Fibroblast of lung (primary cell): ENCODE measurements around the gene LTC4S.

ENCODE experiments used
- EZH2 ChIP-seq: IDR thresholded peaks from 2 replicates; pipeline ENCODE4 v1.5.1; 2012; ENCODE audit warnings: low read length, control low read depth, mild to moderate bottlenecking; ENCODE audit errors: missing control alignments
- TF ChIP-seq, protein P1 (sequence below), 2 donors: IDR thresholded peaks in 1 of 2; conservative IDR thresholded peaks in 1 of 2; 1 replicate in 1 of 2; 2 replicates in 1 of 2; pipeline ENCODE4 v1.5.1; 2011 to 2012; ENCODE audit warnings: low read length in 2 of 2, control low read depth in 1 of 2, inconsistent platforms in 1 of 2, low read depth in 1 of 2, mild to moderate bottlenecking in 1 of 2

DNA sequence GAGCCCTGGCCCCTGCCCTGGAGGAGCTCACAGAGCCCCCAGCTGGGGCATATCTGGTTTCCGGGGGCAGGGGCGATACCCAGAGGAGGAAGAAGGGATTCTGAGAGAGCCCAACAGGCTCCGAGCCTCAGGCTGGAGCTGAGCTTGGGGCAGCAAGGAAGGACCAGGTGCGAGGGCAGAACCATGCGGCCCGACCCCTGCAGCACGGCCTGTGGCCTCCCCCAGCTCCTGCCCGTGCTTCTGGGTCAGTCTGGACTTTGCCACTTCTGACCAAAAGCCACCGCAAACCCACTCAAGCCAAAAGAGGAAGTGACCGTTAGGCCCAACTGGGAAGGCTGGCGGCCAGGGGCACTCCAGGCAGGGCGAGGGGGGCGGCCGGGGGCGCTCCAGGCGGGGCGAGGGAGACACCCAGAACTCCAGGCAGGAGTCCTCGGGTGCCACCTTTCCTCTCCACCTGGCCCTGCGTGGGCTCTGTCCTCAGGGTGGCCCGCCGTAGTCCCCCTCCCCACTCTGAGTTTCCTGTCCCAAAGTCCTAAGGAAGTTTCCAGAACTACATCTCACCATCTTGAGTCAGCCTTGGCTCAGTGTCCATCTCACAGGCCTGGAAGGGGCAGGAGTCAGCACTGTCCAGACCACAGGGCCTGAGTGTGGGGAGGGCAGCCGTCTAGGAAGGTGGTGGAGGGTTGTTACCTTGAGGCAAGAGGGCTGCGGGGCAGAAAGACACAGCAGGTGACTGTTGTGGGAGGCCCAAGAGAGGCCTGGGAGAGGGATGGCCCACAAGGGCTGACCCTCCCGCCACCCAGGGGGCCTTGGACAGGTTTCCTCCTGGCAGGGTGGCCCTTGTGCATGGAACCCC is 946 bp upstream of the LTC4S start:
- TF ChIP-seq EZH2, result no peak
- TF ChIP-seq, protein P1, sequence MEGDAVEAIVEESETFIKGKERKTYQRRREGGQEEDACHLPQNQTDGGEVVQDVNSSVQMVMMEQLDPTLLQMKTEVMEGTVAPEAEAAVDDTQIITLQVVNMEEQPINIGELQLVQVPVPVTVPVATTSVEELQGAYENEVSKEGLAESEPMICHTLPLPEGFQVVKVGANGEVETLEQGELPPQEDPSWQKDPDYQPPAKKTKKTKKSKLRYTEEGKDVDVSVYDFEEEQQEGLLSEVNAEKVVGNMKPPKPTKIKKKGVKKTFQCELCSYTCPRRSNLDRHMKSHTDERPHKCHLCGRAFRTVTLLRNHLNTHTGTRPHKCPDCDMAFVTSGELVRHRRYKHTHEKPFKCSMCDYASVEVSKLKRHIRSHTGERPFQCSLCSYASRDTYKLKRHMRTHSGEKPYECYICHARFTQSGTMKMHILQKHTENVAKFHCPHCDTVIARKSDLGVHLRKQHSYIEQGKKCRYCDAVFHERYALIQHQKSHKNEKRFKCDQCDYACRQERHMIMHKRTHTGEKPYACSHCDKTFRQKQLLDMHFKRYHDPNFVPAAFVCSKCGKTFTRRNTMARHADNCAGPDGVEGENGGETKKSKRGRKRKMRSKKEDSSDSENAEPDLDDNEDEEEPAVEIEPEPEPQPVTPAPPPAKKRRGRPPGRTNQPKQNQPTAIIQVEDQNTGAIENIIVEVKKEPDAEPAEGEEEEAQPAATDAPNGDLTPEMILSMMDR (conservative IDR thresholded peaks at IDR 0.05 in 1 of 2, IDR thresholded peaks at IDR 0.05 in 1 of 2; ENCODE audit: low read depth in 1 of 2, low read length in 2 of 2), result no peak
